HCT116 (cell line): ENCODE results near the gene PNPLA8.
"Not testable (repeated sequence)": the region's sequence is repeated elsewhere in the genome, so short reads cannot be mapped to it uniquely, and the experiment has no call there.

ENCODE experiments used
- CBX3 ChIP-seq: IDR thresholded peaks from 2 replicates; pipeline ENCODE4 v1.6.1; 2012; ENCODE audit warnings: low read depth
- CTCF ChIP-seq, 3 experiments: fragments of 200-600 bp in 1 of 3; sonication (generic) in 1 of 3; IDR thresholded peaks in 2 of 3; conservative IDR thresholded peaks in 1 of 3; 2 replicates each; pipeline ENCODE4 v1.5.1; 2012 to 2017; ENCODE audit warnings: low read depth in 2 of 3, low read length in 2 of 3, antibody characterized with exemption in 1 of 3, borderline replicate concordance in 1 of 3, control low read depth in 1 of 3, mild to moderate bottlenecking in 1 of 3, mixed read lengths in 1 of 3, mixed run types in 1 of 3, moderate library complexity in 1 of 3; ENCODE audit not compliant: insufficient read depth in 1 of 3
- EZH2 ChIP-seq: fragments of 200-600 bp; sonication (generic); IDR thresholded peaks from 2 replicates; pipeline ENCODE4 v1.6.1; 2017; ENCODE audit warnings: antibody characterized with exemption, mixed run types
- MAX ChIP-seq: IDR thresholded peaks from 2 replicates; pipeline ENCODE4 v1.6.1; 2012
- POLR2A ChIP-seq: IDR thresholded peaks from 2 replicates; pipeline ENCODE4 v1.7.0; 2011; ENCODE audit warnings: borderline replicate concordance; ENCODE audit not compliant: insufficient read depth, insufficient read length; ENCODE audit errors: extremely low read depth
- POLR2AphosphoS5 ChIP-seq: IDR thresholded peaks from 2 replicates; pipeline ENCODE4 v1.6.1; 2011; ENCODE audit warnings: mild to moderate bottlenecking, low read depth, low read length, moderate library complexity
- SRF ChIP-seq: IDR thresholded peaks from 2 replicates; pipeline ENCODE4 v1.6.1; 2012; ENCODE audit warnings: low read depth
- YY1 ChIP-seq: IDR thresholded peaks from 2 replicates; pipeline ENCODE4 v1.6.1; 2011; ENCODE audit warnings: low read length, low read depth, moderate library complexity, mild to moderate bottlenecking; ENCODE audit not compliant: insufficient replicate concordance; ENCODE audit errors: extremely low read depth
- ZBTB33 ChIP-seq: IDR thresholded peaks from 2 replicates; pipeline ENCODE4 v1.6.1; 2011; ENCODE audit warnings: mild to moderate bottlenecking, low read length, moderate library complexity; ENCODE audit not compliant: insufficient replicate concordance; ENCODE audit errors: extremely low read depth
- ZFX ChIP-seq: fragments of 450-650 bp; IDR thresholded peaks from 2 replicates; pipeline ENCODE4 v1.6.1; 2017
- ZNF274 ChIP-seq: fragments of 200-500 bp; sonication (Bioruptor generic); IDR thresholded peaks from 2 replicates; pipeline ENCODE4 v1.6.1; 2014; ENCODE audit warnings: mild to moderate bottlenecking, low read depth, low read length, inconsistent platforms

GRCh38 chr7:108548141-108548896 is 22.4 kb upstream of the PNPLA8 start:
- TF ChIP-seq CTCF (IDR thresholded peaks at IDR 0.05 in 2 of 3, conservative IDR thresholded peaks at IDR 0.05 in 1 of 3; ENCODE audit: borderline replicate concordance in 1 of 3, insufficient read depth in 1 of 3, low read depth in 2 of 3, low read length in 2 of 3); YY1; EZH2; ZBTB33; MAX; CBX3; POLR2AphosphoS5; ZNF274; POLR2A; SRF; ZFX: not testable (repeated sequence)
